Inflammatory macrophage (primary cell): ENCODE data around the gene P3H3.
"Not testable (repeated sequence)": the region's sequence is repeated elsewhere in the genome, so short reads cannot be mapped to it uniquely, and the experiment has no call there.

Experiments used
- DNase-seq, 2 donors: peaks; one replicate each; pipeline ENCODE4 v3.0.0-alpha.2; 2020 to 2022

The P3H3 gene

DNA sequence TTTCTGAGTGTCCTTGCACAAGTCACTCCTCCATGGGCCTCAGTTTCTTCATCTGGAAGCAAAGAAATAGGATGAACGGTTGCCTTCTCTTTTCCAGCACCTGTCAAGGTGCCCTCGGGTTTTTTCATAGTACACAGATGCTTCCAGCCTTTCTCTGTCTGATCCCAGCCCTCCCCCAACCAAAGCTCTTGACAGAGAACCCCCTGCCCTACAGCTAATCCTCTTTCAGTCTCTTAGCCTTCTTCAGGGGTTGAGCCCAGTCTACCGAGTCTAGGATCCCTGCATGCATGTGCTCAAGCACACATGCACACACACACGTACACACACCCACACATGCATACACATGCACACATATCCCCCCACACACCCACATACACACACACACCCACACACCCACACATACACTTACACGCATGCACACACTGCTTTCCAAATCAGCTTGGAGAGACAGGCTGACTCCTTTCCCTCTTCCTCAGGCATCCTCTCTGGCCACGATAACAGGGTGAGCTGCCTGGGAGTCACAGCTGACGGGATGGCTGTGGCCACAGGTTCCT, 18.2 kb downstream of the P3H3 start:
- peak in 1 of 2 donors; percentile 37 for DNase-seq

- DNase-seq, result no peak
Measured at GRCh38 chr12:6847676-6848075, 19.5 kb downstream of the P3H3 start.

DNA sequence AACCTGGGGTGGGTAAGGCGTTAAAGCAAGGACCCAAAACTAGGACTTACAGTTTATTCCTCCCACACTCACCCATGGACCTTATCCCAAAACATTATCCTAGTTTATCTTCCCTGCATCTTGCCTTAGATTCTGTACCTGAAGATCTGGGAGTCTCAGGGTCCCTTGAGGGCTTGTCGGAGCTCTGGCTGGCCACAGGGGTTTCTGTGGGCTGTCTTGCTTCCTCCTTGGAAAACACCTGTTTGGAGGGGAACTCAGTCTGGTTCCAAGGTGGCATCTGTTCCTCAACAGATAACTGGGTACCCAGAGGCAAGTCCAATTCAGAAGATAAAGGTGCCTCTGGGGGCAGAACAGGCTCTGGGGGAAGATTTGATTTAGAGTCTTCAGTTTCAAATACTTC, 21.2 kb downstream of the P3H3 start:
- no peak for DNase-seq

DNA sequence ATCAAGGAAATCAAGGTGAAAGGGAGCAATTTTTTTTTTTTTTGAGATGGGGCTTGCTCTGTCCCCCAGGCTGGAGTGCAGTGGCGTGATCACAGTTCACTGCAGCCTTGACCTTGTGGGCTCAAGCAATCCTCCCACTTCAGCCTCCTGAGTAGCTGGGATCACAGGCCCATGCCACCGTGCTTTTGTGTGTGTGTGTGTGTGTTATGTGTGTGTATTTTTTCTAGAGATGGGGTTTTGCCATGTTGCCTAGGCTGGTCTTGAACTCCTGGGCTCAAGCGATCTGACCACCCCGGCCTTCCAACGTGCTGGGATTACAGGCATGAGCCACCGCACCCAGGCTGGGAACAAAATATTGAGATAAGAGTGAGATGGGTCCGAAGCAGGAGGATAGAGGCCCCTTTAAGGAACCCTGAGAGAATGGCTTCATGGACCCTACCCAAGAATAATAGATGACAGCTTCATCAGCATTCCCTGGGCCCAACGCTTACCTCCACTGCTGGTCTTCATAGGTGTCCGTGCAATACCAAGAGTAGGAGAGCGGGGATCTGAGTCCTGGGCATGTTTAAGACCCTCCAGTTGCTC, 21.9 kb downstream of the P3H3 start:
- DNase-seq, result no peak

DNA sequence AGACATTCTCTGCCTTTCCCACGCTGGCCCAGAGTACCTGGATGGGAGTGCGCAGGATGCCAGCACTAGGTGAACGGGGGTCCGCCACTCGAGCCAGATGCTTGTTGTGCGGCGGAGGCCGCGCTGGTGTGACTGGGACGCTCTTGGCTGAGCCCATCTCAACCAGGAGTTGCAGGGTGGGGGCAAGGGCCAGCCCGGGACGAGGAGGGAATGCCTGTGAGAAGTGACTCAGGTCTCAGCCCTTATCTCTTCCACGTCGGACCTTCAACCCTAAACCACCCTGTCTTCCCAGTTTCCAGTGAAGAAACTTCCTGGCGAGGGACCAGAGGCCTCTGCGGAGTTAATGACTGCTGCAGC, 22.6 kb downstream of the P3H3 start:
- no peak for DNase-seq

GRCh38 chr12:6851153-6851920, 23.1 kb downstream of the P3H3 start, which contains the start of gene CDCA3:
Gene CDCA3, minus strand, starts transcription at chr12:6851286. Its CDS starts 334 bp downstream, at chr12:6850952.
- peak; percentile 98 to 99 for DNase-seq

DNA sequence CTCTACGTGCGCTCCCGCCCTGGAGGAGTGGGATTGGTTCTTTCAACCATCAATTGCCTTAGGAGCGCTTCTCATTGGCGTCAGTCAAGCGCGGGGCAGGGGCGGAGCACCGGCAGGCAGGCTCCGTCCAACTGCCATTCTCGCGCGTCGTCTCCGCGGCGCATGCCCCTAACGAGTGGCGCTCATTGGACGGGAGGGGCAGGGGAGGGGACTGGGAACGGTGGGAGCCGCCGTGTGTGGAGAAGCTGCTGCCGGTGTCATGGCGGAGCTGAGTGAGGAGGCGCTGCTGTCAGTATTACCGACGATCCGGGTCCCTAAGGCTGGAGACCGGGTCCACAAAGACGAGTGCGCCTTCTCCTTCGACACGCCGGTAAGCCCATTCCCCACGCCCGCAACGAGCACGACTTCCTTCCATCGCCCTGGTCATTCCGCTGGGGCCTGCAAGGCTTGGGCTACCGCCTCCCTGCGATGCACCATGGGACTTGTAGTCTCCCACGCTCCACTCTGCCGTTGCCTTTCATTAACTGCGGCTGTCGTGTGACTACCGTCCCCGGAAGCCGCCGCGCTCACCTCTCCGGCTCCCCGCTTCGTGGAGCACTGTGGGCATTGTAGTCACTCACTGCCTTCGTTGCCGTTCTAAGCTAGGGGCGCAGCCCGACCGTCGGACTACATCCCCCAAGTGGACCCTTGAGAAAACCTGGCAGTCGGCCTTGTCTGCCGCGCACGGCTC, 23.9 kb downstream of the P3H3 start, which contains the start of gene USP5:
Gene USP5 (plus strand): TSS at position 230 of the 730 bp plus-strand sequence. CDS start 30 bp downstream, at position 260.
- DNase-seq, result peak; percentile 100

DNA sequence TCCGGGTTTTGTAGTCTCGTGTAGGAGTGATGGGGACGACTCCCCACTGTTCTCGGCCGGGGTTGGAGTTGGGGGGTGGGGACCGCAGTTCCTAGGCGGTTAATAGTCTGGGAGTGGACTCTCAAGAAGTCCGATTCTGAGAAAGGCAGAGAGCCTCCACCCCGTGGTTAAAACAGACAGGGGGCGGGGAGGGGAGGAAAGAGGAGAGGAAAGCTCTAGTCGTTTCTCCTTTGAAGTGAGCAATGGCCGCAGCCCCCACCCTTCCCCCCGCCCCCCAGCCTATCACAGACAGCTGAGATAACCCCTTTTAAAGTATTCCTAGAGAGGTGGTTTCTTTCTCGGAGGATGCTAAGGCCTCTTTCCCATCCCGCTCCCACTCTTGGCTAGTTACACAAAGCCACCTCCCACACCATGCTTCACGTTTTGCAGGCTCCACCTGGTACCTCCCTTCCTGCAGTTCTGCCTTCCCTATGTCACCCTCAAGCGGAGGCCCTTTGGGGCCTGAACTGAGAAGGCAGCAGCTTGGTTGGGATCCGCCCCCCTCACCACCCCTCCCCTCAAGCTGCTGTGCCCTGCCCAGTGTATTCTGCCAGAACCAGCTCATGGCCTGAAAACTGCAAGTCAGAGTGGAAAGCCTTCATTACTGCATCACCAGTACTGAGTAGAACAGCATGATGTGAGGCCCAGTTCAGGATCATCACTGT, 24.6 kb downstream of the P3H3 start:
- DNase-seq, result no peak

DNA sequence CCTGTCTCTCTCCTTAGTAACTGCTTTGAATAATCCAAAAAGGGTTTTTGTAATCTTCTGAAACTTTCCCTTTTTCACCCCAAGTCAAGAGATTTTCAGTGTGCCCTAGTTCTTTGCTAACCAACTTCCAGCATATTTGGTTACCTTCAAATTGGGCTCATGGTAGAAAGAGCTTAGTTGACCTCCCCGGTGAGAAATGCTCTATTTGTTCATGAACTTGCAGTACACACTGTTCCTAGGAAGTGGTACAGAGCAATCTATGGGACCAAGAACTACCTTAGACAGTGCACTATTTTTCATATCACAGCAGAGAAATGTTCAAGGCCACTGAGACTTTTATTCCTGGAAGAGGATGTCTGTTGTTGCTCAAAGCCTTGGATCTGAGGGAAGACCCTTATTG, 25.4 kb downstream of the P3H3 start:
- DNase-seq, result no peak

DNA sequence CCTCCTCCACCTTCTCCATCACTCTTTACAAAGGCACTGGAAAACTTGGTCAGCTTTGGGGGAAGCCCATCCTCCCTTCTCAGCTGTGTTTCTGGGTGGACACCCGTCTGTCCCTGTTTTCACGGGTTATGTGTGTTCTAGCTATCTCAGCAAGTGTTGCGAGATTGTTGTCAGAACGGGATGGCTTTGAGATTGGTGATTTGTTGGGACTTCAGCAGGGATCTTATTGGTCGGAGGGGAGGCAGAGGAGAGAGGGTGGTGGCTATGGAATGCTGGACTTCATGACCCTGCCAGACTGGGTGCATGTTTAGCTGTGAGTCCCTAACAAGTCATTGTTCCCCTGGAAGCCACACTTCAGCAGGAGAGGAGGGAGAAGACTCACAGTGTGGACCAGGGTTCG, 25.8 kb downstream of the P3H3 start:
- DNase-seq, result no peak

DNA sequence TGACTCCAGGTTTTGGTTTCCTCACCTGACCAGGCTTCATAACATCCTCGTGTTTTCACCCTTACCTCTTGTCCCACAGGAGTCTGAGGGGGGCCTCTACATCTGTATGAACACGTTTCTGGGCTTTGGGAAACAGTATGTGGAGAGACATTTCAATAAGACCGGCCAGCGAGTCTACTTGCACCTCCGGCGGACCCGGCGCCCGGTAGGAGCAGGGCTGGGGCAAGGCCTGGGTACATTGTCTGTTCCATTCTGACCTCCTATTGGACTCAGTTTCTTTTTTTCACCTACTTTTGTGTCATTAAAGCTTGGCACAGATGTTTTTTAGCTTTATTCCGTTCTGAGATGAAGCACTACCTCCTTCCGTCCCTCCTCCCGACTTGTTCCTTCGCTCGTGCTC, 27.1 kb downstream of the P3H3 start:
- no peak for DNase-seq

DNA sequence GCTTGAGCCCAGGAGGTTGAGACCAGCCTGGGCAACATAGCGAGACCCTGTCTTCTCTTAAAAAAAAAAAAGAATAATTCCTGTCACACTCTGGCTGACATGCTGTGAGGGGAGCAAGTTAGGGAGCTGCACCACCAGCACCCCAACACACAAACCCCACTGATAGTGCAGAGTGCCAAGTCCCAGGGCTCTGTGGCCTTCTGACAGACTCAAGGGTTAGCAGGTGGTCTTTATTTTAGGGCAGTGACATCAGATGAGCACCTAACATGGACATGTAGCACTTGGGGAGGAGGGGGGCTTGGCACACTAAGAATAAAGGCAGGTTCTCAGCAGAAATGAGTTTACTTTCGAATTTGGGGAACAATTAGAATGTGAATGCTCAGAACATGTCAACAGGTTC, 30.6 kb downstream of the P3H3 start:
- DNase-seq, result no peak

GRCh38 chr12:6860116-6860515, 31.9 kb downstream of the P3H3 start:
- DNase-seq, result no peak

GRCh38 chr12:6860942-6861341, 32.7 kb downstream of the P3H3 start:
- no peak for DNase-seq

- no peak for DNase-seq
Measured at GRCh38 chr12:6861391-6861790, 33.2 kb downstream of the P3H3 start.

DNA sequence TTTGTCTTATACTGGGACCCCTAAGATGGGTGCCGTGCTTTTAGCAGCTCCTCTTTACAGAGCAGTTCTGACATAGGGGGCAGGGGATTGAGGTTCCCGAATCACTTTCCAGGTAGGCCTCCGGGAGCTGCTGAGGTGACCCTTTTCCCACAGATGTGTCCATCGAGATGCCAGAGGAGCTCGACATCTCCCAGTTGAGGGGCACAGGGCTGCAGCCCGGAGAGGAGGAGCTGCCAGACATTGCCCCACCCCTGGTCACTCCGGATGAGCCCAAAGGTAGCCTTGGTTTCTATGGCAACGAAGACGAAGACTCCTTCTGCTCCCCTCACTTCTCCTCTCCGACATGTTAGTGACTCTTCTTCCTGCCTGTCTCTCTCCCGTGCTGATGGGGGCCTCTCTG, 34.8 kb downstream of the P3H3 start:
- no peak for DNase-seq

GRCh38 chr12:6863586-6864321, 35.5 kb downstream of the P3H3 start:
- DNase-seq, result no peak

GRCh38 chr12:6865307-6865706, 37.1 kb downstream of the P3H3 start:
- DNase-seq, result not testable (repeated sequence)

DNA sequence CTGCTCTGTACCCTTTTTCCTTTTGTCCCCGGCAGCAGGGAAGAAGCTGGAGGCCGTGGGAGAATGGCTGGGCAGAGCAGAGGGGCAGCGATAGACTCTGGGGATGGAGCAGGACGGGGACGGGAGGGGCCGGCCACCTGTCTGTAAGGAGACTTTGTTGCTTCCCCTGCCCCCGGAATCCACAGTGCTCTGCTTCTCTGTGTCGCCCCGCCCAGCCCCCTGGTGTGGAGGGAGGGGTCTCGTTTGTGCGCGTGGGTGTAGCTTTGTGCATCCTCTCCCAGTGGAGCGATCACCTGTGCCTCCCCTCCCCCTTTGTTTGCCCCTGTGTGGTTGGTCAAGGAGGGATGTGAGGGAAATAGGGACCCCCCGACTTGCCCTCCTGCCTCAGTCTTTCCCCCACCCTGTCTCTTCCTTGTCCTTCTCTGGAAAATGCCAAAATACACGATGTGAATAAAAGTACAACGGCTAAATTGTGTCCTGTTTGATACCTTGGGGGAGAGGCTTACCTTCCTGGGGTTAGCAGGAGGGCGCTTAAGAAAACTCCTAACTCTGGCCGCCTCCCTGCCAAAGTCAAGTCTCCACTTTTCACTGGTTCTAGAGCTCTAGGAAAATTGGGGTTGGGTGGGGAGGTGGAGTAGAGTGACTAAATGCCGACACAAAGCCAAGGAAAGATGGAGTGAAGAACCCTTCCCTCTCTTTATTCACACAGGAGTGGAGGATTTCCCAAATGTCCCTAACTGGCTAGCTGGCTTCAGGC, 38.1 kb downstream of the P3H3 start:
- DNase-seq, result no peak

DNA sequence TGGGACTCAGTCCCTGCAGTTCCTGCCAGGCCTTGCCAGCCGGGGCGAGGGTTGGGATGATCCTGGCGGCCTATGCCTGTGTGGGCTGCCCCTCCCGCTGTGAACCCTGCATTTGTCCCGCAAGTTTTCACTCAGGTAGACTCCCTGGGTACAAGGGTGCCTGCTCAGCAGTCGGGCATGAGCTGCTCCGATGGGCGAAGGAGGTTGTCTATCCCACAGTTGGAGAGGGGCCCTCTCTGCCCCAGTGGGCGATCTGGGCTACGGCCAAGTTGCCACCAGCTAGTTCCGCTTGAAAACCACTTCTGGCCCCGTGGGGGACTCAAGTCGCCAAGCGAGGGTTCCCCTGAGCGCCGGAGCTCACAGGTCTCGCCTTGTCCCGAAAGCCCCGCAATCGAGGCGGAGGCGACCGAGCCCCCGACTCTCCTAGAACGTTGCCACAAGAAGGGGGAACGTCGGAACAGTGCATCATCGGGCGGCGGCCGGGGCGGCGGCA, 38.8 kb downstream of the P3H3 start:
- peak; percentile 72 to 86 for DNase-seq
